Measurements from ENCODE around the gene HELZ.
A peak's percentile ranks its signal among the peaks of the same experiment; 100 is the strongest.
"Not testable (repeated sequence)": the region's sequence is repeated elsewhere in the genome, so short reads cannot be mapped to it uniquely, and the experiment has no call there.

The HELZ gene

GRCh38 chr17:67137860-67138259, 107.1 kb downstream of the HELZ start:
- DNase-seq: no peak

GRCh38 chr17:67137026-67137370, 108.0 kb downstream of the HELZ start:
- DNase-seq: no peak

GRCh38 chr17:67136191-67137025, 108.6 kb downstream of the HELZ start:
- no peak for DNase-seq

- no peak for DNase-seq
Measured at GRCh38 chr17:67133161-67133560, 111.8 kb downstream of the HELZ start.

- peak; percentile 5 for DNase-seq
Measured at GRCh38 chr17:67132366-67132765, 112.6 kb downstream of the HELZ start.

- DNase-seq: no peak
Measured at GRCh38 chr17:67130768-67131167, 114.2 kb downstream of the HELZ start.

GRCh38 chr17:67129283-67129682, 115.7 kb downstream of the HELZ start:
- DNase-seq: no peak

GRCh38 chr17:67128700-67129099, 116.3 kb downstream of the HELZ start:
- DNase-seq: no peak

- no peak for DNase-seq
Measured at GRCh38 chr17:67127925-67128324, 117.1 kb downstream of the HELZ start.

GRCh38 chr17:67126983-67127382, 118.0 kb downstream of the HELZ start:
- DNase-seq: no peak

- not testable (repeated sequence) for DNase-seq
Measured at GRCh38 chr17:67126543-67126942, 118.5 kb downstream of the HELZ start.

- no peak for DNase-seq
Measured at GRCh38 chr17:67125924-67126323, 119.1 kb downstream of the HELZ start.

- DNase-seq: no peak
Measured at GRCh38 chr17:67125417-67125816, 119.6 kb downstream of the HELZ start.

GRCh38 chr17:67124450-67125148, 120.4 kb downstream of the HELZ start:
- DNase-seq: no peak

- DNase-seq: no peak
Measured at GRCh38 chr17:67123699-67124098, 121.3 kb downstream of the HELZ start.

GRCh38 chr17:67121316-67121891, 123.6 kb downstream of the HELZ start:
- DNase-seq: no peak

- DNase-seq: no peak
Measured at GRCh38 chr17:67119102-67119501, 125.9 kb downstream of the HELZ start.

GRCh38 chr17:67116045-67116575, 128.9 kb downstream of the HELZ start:
- DNase-seq: no peak

- DNase-seq: no peak
Measured at GRCh38 chr17:67115401-67115800, 129.6 kb downstream of the HELZ start.

- DNase-seq: no peak
Measured at GRCh38 chr17:67113486-67113885, 131.5 kb downstream of the HELZ start.

GRCh38 chr17:67111808-67112207, 133.2 kb downstream of the HELZ start:
- no peak for DNase-seq

- no peak for DNase-seq
Measured at GRCh38 chr17:67111327-67111726, 133.7 kb downstream of the HELZ start.

- no peak for DNase-seq
Measured at GRCh38 chr17:67110619-67111018, 134.4 kb downstream of the HELZ start.

GRCh38 chr17:67109111-67109510, 135.9 kb downstream of the HELZ start:
- no peak for DNase-seq

Measured in NCI-H345 (cell line).